Neuronal stem cell (in vitro differentiated cells): Measurements from ENCODE around the gene ARHGEF25.

ENCODE experiments used
- DNase-seq: peaks from one replicate; pipeline ENCODE4 v3.0.0-alpha.2; 2013; ENCODE audit warnings: low spot score
- H2AFZ ChIP-seq: one replicate; pipeline ENCODE4 v1.6.1; 2013; ENCODE audit warnings: mild to moderate bottlenecking, low read length, inconsistent platforms
- H2AK5ac ChIP-seq: 2 replicates; pipeline ENCODE4 v1.6.1; 2013; ENCODE audit warnings: low read depth, mild to moderate bottlenecking, inconsistent platforms, low read length, moderate library complexity, mixed read lengths
- H2BK120ac ChIP-seq: 2 replicates; pipeline ENCODE4 v1.6.1; 2013; ENCODE audit warnings: low read depth, mild to moderate bottlenecking, inconsistent platforms, low read length, moderate library complexity, mixed read lengths
- H2BK12ac ChIP-seq: one replicate; pipeline ENCODE4 v1.6.1; 2013; ENCODE audit warnings: low read length, inconsistent platforms
- H2BK15ac ChIP-seq: 2 replicates; pipeline ENCODE4 v1.6.1; 2013; ENCODE audit warnings: mild to moderate bottlenecking, low read length, inconsistent platforms, mixed read lengths
- H2BK5ac ChIP-seq: one replicate; pipeline ENCODE4 v1.6.1; 2013; ENCODE audit warnings: inconsistent platforms, mild to moderate bottlenecking, low read length, moderate library complexity
- H3K14ac ChIP-seq: one replicate; pipeline ENCODE4 v1.6.1; 2013; ENCODE audit warnings: low read length, inconsistent platforms
- H3K18ac ChIP-seq: 2 replicates; pipeline ENCODE4 v1.6.1; 2013; ENCODE audit warnings: low read length, inconsistent platforms
- H3K23ac ChIP-seq: 2 replicates; pipeline ENCODE4 v1.6.1; 2013; ENCODE audit warnings: low read depth, mild to moderate bottlenecking, mixed read lengths, low read length, inconsistent platforms; ENCODE audit not compliant: poor library complexity
- H3K27ac ChIP-seq: replicated peaks from 3 replicates; pipeline ENCODE4 v1.5.1; 2013; ENCODE audit warnings: low read length, inconsistent platforms
- H3K27me3 ChIP-seq, 3 experiments: 2 replicates each; pipeline ENCODE4 v1.6.1; 2013; ENCODE audit warnings: low read length in 3 of 3, mild to moderate bottlenecking in 2 of 3, inconsistent platforms in 1 of 3, low read depth in 1 of 3, mixed read lengths in 1 of 3, moderate library complexity in 1 of 3; ENCODE audit not compliant: control insufficient read depth in 3 of 3, insufficient read depth in 3 of 3
- H3K36me3 ChIP-seq, 2 donors: replicated peaks in 1 of 2; 2 replicates each; pipeline ENCODE4 v1.6.1; 2013; ENCODE audit warnings: low read length in 2 of 2; ENCODE audit not compliant: control insufficient read depth in 2 of 2, insufficient read depth in 2 of 2
- H3K4ac ChIP-seq: 2 replicates; pipeline ENCODE4 v1.6.1; 2013; ENCODE audit warnings: inconsistent platforms, mild to moderate bottlenecking, low read length, moderate library complexity
- H3K4me1 ChIP-seq, 2 donors: 1 replicate in 1 of 2; 2 replicates in 1 of 2; pipeline ENCODE4 v1.6.1; 2013; ENCODE audit warnings: low read length in 2 of 2, low read depth in 1 of 2; ENCODE audit not compliant: control insufficient read depth in 2 of 2, insufficient read depth in 1 of 2
- H3K4me2 ChIP-seq: one replicate; pipeline ENCODE4 v1.6.1; 2013; ENCODE audit warnings: mild to moderate bottlenecking, low read length, inconsistent platforms; ENCODE audit not compliant: insufficient read depth, poor library complexity, severe bottlenecking
- H3K4me3 ChIP-seq, 2 donors: 2 replicates each; pipeline ENCODE4 v1.5.1; 2013; ENCODE audit warnings: low read length in 2 of 2, mild to moderate bottlenecking in 2 of 2, inconsistent platforms in 1 of 2, moderate library complexity in 1 of 2
- H3K79me1 ChIP-seq: one replicate; pipeline ENCODE4 v1.6.1; 2013; ENCODE audit warnings: low read depth, mild to moderate bottlenecking, inconsistent platforms, low read length, moderate library complexity
- H3K9ac ChIP-seq: one replicate; pipeline ENCODE4 v1.6.1; 2013; ENCODE audit warnings: mild to moderate bottlenecking, low read depth, low read length, inconsistent platforms; ENCODE audit not compliant: poor library complexity
- H3K9me3 ChIP-seq, 2 donors: replicated peaks in 1 of 2; 2 replicates each; pipeline versions ENCODE3 to v1.6.1; 2013; ENCODE audit warnings: low read length in 2 of 2, mild to moderate bottlenecking in 2 of 2, inconsistent platforms in 1 of 2, low read depth in 1 of 2, mixed read lengths in 1 of 2, moderate library complexity in 1 of 2; ENCODE audit not compliant: control insufficient read depth in 2 of 2, insufficient read depth in 1 of 2
- H4K8ac ChIP-seq: one replicate; pipeline ENCODE4 v1.6.1; 2013; ENCODE audit warnings: low read depth, mild to moderate bottlenecking, inconsistent platforms, low read length, moderate library complexity
- H4K91ac ChIP-seq: one replicate; pipeline ENCODE4 v1.6.1; 2013; ENCODE audit warnings: low read length, low read depth, mild to moderate bottlenecking, inconsistent platforms; ENCODE audit not compliant: poor library complexity
- WGBS, 2 donors: extraction: QIAGEN DNeasy Blood & Tissue Kit; methylation state at CpG; one replicate each; pipeline ENCODE4 v1.1.7; 2013; ENCODE audit warnings: missing lambda C conversion rate in 2 of 2, mixed read lengths in 1 of 2; ENCODE audit not compliant: insufficient read length in 2 of 2, insufficient replicate concordance in 1 of 2; ENCODE audit errors: extremely low coverage in 2 of 2; 5-methylcytosine and 5-hydroxymethylcytosine counted together

ARHGEF25 gene

DNA sequence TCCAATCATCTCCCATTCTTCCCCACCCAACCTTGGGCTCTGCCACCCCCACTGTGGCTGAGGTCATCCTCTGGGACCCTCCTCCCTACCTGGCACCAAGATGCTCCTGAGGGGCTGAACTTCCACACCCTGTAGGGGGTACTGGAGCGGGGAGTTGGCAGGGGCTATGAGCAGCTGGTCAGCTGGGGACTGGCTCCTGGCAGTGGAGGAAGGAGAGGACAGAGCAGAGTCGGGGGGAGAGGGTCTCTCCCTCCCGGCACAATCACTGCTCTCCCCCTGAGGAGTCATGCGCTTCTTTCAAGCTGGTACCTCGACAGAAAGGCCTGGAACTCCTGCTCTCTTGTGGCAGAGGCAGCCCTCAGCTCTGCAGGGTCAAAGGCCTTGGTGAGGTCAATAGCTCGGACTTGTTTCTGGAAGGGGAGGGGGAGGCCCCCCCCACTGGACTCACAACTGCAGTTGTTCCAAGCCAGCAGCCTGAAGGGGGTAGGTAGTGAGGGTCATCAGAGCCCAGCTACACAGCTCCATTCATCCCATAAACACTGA is 19.7 kb downstream of the ARHGEF25 start:
- Histone ChIP-seq H2AK5ac (no peak overlapping the region), H3K9ac (peak overlapping the region; percentile 6), H3K4me1 (peaks cover 10 to 16% of the 10 kb centered on the region in 2 donors), H3K27me3 (peaks cover 4 to 70% (median 35%) of the 10 kb centered on the region in 3 experiments), H4K91ac (no peak overlapping the region), H3K4me3 (peak overlapping the region in 1 of 2 donors; percentile 72), H3K27ac (no peak overlapping the region), H2BK12ac (no peak overlapping the region), H4K8ac (no peak overlapping the region), H3K18ac (no peak overlapping the region), H3K79me1 (no peaks in the 10 kb centered on the region), H2AFZ (no peak overlapping the region), H2BK15ac (peak overlapping the region; percentile 22), H3K23ac (peak overlapping the region; percentile 35), H3K14ac (no peak overlapping the region), H2BK5ac (no peak overlapping the region), H2BK120ac (no peak overlapping the region), H3K4me2 (no peak overlapping the region), H3K36me3 (peaks cover 0 to 47% of the 10 kb centered on the region in 2 donors), H3K9me3 (peaks cover 0 to 3% of the 10 kb centered on the region in 2 donors), H3K4ac (no peak overlapping the region)
- WGBS, 2 donors, result no CpG with 5 or more reads among the region's 6 CpGs
- DNase-seq, result no peak

DNA sequence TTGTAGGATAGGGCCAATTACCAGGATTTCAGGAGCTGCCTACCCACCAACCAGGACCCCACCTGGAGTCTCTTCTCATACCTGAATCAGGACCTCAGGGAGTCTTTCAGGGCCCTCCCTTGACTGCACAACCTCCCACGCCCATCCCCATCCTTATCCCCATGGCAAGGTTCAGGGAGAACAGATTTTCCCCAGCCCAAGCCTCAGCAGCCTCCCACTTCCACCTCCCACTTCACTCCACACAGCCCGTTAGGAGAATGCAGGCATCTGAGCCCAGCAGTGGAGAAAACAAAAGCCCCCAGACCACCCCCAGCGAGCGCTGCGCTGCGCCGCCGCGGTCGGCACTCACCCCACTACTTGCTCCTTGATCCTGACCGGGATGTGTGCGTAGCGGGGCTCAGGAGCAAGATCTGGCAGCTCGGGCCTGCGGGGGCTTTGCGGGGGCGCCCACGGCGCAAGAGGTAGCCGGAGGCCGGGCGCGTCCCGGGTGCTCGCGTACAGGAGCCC is 20.4 kb downstream of the ARHGEF25 start:
- Histone ChIP-seq H3K18ac (peak overlapping the region; percentile 82), H3K79me1 (no peaks in the 10 kb centered on the region), H3K27ac (no peak overlapping the region), H2AFZ (peak overlapping the region; percentile 98), H3K4me3 (peak overlapping the region; percentile 72 to 77), H3K9ac (no peak overlapping the region), H4K8ac (no peak overlapping the region), H2BK12ac (peak overlapping the region; percentile 84), H3K36me3 (peaks cover 0 to 41% of the 10 kb centered on the region in 2 donors), H2AK5ac (no peak overlapping the region), H3K14ac (peak overlapping the region; percentile 71), H3K27me3 (peaks cover 4 to 64% (median 31%) of the 10 kb centered on the region in 3 experiments), H3K23ac (peak overlapping the region; percentile 73), H3K4ac (no peak overlapping the region), H3K4me1 (peaks cover 10 to 16% of the 10 kb centered on the region in 2 donors), H4K91ac (no peak overlapping the region), H2BK120ac (no peak overlapping the region), H2BK5ac (no peak overlapping the region), H3K4me2 (peak overlapping the region; percentile 99), H2BK15ac (peak overlapping the region; percentile 47), H3K9me3 (peaks cover 0 to 3% of the 10 kb centered on the region in 2 donors)
- DNase-seq, result no peak
- WGBS, 2 donors, result no CpG with 5 or more reads among the region's 26 CpGs

DNA sequence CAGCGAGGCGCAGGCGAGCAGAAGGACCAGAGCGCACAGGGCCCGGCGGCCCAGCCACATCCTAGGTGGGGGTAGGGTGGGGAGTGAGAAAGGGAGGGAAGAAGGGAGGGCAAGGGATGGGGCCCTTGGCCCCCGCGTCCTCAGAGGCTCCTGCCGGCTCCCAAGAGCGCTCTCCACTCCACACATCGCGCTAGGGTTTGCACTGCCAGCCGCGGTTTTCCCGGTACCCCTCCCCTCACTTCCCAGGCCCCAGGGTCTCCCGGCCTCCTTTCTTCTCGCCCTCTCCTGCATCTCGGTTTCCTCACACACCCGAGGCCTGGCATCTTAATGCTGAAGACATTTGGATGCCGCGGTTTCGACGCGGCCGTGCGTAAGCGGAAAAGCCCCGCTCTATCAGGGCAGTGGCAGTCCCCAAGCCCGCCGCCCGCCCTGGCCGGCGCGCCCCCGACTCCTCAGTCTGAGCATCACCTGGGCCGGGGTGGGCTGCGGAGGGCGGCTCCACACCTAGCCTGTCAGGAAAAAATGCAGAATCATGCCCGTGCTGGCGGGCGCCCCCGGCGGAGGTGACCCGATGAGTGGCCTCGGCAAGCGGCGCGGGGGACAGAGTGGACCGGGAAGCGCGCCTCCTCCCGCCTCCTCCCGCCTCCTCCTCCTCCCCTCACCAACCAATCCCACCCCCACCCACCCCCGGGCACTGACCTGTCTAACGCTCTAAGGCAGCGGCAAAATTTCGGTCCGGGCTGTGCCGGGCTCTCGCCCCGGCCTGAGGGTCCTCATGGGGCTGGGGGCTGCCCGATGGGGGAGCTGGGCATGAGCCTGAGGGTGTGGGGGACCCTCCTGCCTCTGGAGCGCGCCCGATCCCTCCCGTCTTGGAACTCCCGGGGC is 21.1 kb downstream of the ARHGEF25 start:
- Histone ChIP-seq H3K4me1 (peaks cover 10 to 16% of the 10 kb centered on the region in 2 donors), H3K4me2 (peak overlapping the region; percentile 99), H3K27me3 (peaks cover 4 to 58% (median 28%) of the 10 kb centered on the region in 3 experiments), H3K9ac (peak overlapping the region; percentile 84), H3K9me3 (peaks cover 0 to 3% of the 10 kb centered on the region in 2 donors), H3K27ac (no peak overlapping the region), H3K79me1 (no peaks in the 10 kb centered on the region), H2BK5ac (no peak overlapping the region), H2AFZ (peak overlapping the region; percentile 98), H3K4me3 (peak overlapping the region; percentile 72 to 79), H3K18ac (peak overlapping the region; percentile 92), H3K36me3 (peaks cover 0 to 34% of the 10 kb centered on the region in 2 donors), H2BK120ac (peak overlapping the region; percentile 72), H3K4ac (no peak overlapping the region), H2BK15ac (peak overlapping the region; percentile 47), H4K91ac (no peak overlapping the region), H3K23ac (peak overlapping the region; percentile 96), H3K14ac (peak overlapping the region; percentile 71), H4K8ac (no peak overlapping the region), H2AK5ac (no peak overlapping the region), H2BK12ac (peak overlapping the region; percentile 84)
- WGBS, 2 donors, result no CpG with 5 or more reads among the region's 67 CpGs
- DNase-seq, result peak; percentile 37
